BJ (cell line): Measurements from ENCODE around the gene WBP1L. TPM values are rescaled to one million over a fixed set of nuclear protein-coding genes. Genes with fewer than 3 reads are reported as not detected.
A peak's percentile ranks its signal among the peaks of the same experiment; 100 is the strongest.

Experiments
- CTCF ChIA-PET: fragments of 350-600 bp; formaldehyde crosslinking; extraction: SDS; loops from one replicate; lab custom pipeline; 2021; ENCODE audit warnings: antibody characterized with exemption, inconsistent platforms; lab: Yijun Ruan, JAX
- POLR2A ChIA-PET: fragments of 300-600 bp; sonication (Branson Sonifier 250); formaldehyde crosslinking; extraction: SDS; loops from one replicate; lab custom pipeline; 2021; ENCODE audit warnings: antibody characterized with exemption; lab: Charles Lee
- DNase-seq: peaks from one replicate; pipeline ENCODE4 v3.0.0-alpha.2; 2011; ENCODE audit warnings: low read depth
- H3K27me3 ChIP-seq: 2 replicates; pipeline ENCODE4 v1.6.0; 2011; ENCODE audit warnings: low read length; ENCODE audit not compliant: control insufficient read depth, insufficient read depth
- H3K36me3 ChIP-seq: 2 replicates; pipeline ENCODE4 v1.5.1; 2011; ENCODE audit warnings: low read length; ENCODE audit not compliant: control insufficient read depth, insufficient read depth
- H3K4me3 ChIP-seq: 2 replicates; pipeline ENCODE4 v1.5.1; 2011; ENCODE audit warnings: low read depth, mild to moderate bottlenecking, control low read depth, low read length
- CTCF ChIP-seq: IDR thresholded peaks from 2 replicates; pipeline ENCODE4 v1.5.1; 2011; ENCODE audit warnings: low read depth, mild to moderate bottlenecking, control low read depth, inconsistent platforms, low read length, moderate library complexity; ENCODE audit not compliant: insufficient read depth
- polyA plus RNA-seq: library from polyadenylated mRNA; depleted of rRNA; stranded (reverse); fragments of >200 nt; gene quantifications from 2 replicates; pipeline ENCODE4 v1.2.3, GENCODE V29; 2011

Gene WBP1L
- polyA plus RNA-seq, 1 experiment: 52.4 TPM

GRCh38 chr10:102773986-102774385 is 30.2 kb downstream of the WBP1L start:
- ChIA-PET POLR2A (interaction anchor here (0.6 kb wide), 1 partner anchor 333 kb away, joined by 3 read pairs; no protein-coding TSS in a partner anchor), CTCF (interaction anchor here (1.5 to 1.8 kb wide), 2 partner anchors 9 to 21 kb away, joined by 3 to 5 read pairs; no protein-coding TSS in a partner anchor)
- DNase-seq: no peak
- H3K27me3 ChIP-seq: no peaks in the 10 kb centered on the region
- no peaks in the 10 kb centered on the region for H3K36me3 ChIP-seq
- no peak for TF ChIP-seq CTCF
- H3K4me3 ChIP-seq: no peak overlapping the region

- H3K4me3 ChIP-seq: no peak overlapping the region
- ChIA-PET CTCF (interaction anchor here (1.8 to 3.4 kb wide), 3 partner anchors 11 to 126 kb away, joined by 5 to 24 read pairs (median 6); no protein-coding TSS in a partner anchor), POLR2A (interaction anchor here (0.6 kb wide), 1 partner anchor 113 kb away, joined by 25 read pairs; no protein-coding TSS in a partner anchor)
- H3K36me3 ChIP-seq: no peaks in the 10 kb centered on the region
- H3K27me3 ChIP-seq: no peaks in the 10 kb centered on the region
- no peak for TF ChIP-seq CTCF
- no peak for DNase-seq
Observed at GRCh38 chr10:102775201-102775934, 31.6 kb downstream of the WBP1L start.

- ChIA-PET POLR2A (interaction anchor here (0.6 kb wide), 1 partner anchor 114 kb away, joined by 25 read pairs; no protein-coding TSS in a partner anchor), CTCF (interaction anchor here (2.4 to 3.4 kb wide), 2 partner anchors 23 to 126 kb away, joined by 6 to 24 read pairs; no protein-coding TSS in a partner anchor)
- Histone ChIP-seq H3K4me3 (no peak overlapping the region), H3K27me3 (no peaks in the 10 kb centered on the region), H3K36me3 (no peaks in the 10 kb centered on the region)
- no peak for TF ChIP-seq CTCF
- no peak for DNase-seq
Observed at GRCh38 chr10:102775935-102776669, 32.4 kb downstream of the WBP1L start.

GRCh38 chr10:102776779-102777456 is 33.2 kb downstream of the WBP1L start:
- Histone ChIP-seq H3K36me3 (no peaks in the 10 kb centered on the region), H3K27me3 (no peaks in the 10 kb centered on the region), H3K4me3 (no peak overlapping the region)
- ChIA-PET CTCF (interaction anchor here (2.4 to 3.4 kb wide), 2 partner anchors 24 to 125 kb away, joined by 6 to 24 read pairs; no protein-coding TSS in a partner anchor), POLR2A (interaction anchor here (0.8 kb wide), 1 partner anchor 12 kb away, joined by 3 read pairs; no protein-coding TSS in a partner anchor)
- peak; percentile 93 for DNase-seq
- TF ChIP-seq CTCF: peak; percentile 24; the same call in 1 of the 2 replicates
